ENCODE results near the gene GAGE12E. TPM values are rescaled to one million over a fixed set of nuclear protein-coding genes. Genes with fewer than 3 reads are reported as not detected.
"Not testable (repeated sequence)": the region's sequence is repeated elsewhere in the genome, so short reads cannot be mapped to it uniquely, and the experiment has no call there.

GAGE12E gene
- total RNA-seq = not detected

GRCh38 chrX:49550989-49551388 is at the start of gene GAGE12E:
TSS of gene GAGE12E (plus strand) at chrX:49551289. CDS start at chrX:49552444, 1,155 bp downstream.
- POLR2A ChIA-PET, CTCF ChIA-PET: not testable (repeated sequence)

GRCh38 chrX:49531877-49532276 is 19.2 kb upstream of the GAGE12E start, which contains the start of gene GAGE12C:
TSS of gene GAGE12C (plus strand) at chrX:49532177. CDS start at chrX:49533332, 1,155 bp downstream.
- POLR2A ChIA-PET = not testable (repeated sequence)

GRCh38 chrX:49541433-49541832 is 9.7 kb upstream of the GAGE12E start, which contains the start of gene GAGE12D:
TSS of gene GAGE12D (plus strand) at chrX:49541733. CDS start at chrX:49542888, 1,155 bp downstream.
- POLR2A ChIA-PET, CTCF ChIA-PET: not testable (repeated sequence)

More at GRCh38 chrX:49531877-49532276, 19.2 kb upstream of the GAGE12E start, which contains the start of gene GAGE12C:
- CTCF ChIA-PET = not testable (repeated sequence)

- CTCF ChIA-PET, POLR2A ChIA-PET: not testable (repeated sequence)
These were observed 9.5 kb downstream of the GAGE12E start, which contains the start of gene GAGE12F for GRCh38 chrX:49560542-49560941. TSS of gene GAGE12F (plus strand) at chrX:49560842. CDS start at chrX:49561997, 1,155 bp downstream.

- POLR2A ChIA-PET, CTCF ChIA-PET: not testable (repeated sequence)
These were observed 17.6 kb downstream of the GAGE12E start for GRCh38 chrX:49568728-49569127.

- POLR2A ChIA-PET, CTCF ChIA-PET: not testable (repeated sequence)
These were observed 18.1 kb downstream of the GAGE12E start for GRCh38 chrX:49569152-49569551.

GRCh38 chrX:49570100-49570499 is 19.0 kb downstream of the GAGE12E start, which contains the start of gene GAGE12G:
TSS of gene GAGE12G (plus strand) at chrX:49570400. CDS start at chrX:49571555, 1,155 bp downstream.
- POLR2A ChIA-PET, CTCF ChIA-PET: not testable (repeated sequence)

- POLR2A ChIA-PET, CTCF ChIA-PET: not testable (repeated sequence)
These were observed 28.6 kb downstream of the GAGE12E start, which contains the start of gene GAGE12H for GRCh38 chrX:49579649-49580048. TSS of gene GAGE12H (plus strand) at chrX:49579949. CDS start at chrX:49581104, 1,155 bp downstream.

- POLR2A ChIA-PET, CTCF ChIA-PET: not testable (repeated sequence)
These were observed 38.1 kb downstream of the GAGE12E start, which contains the start of gene GAGE2A for GRCh38 chrX:49589196-49589595. TSS of gene GAGE2A (plus strand) at chrX:49589496. CDS start at chrX:49590651, 1,155 bp downstream.

GRCh38 chrX:49589769-49590478 is 38.8 kb downstream of the GAGE12E start:
- CTCF ChIA-PET, POLR2A ChIA-PET: not testable (repeated sequence)

- CTCF ChIA-PET, POLR2A ChIA-PET: not testable (repeated sequence)
These were observed 39.4 kb downstream of the GAGE12E start for GRCh38 chrX:49590488-49590887.

GRCh38 chrX:49598720-49599119 is 47.6 kb downstream of the GAGE12E start, which contains the start of gene GAGE1:
TSS of gene GAGE1 (plus strand) at chrX:49599020. CDS start at chrX:49600175, 1,155 bp downstream.
- POLR2A ChIA-PET, CTCF ChIA-PET: not testable (repeated sequence)

Other genes starting within 250 kb of the GAGE12E start
- not detected for gene GAGE10, start 247.6 kb upstream of the GAGE12E start, total RNA-seq
- not detected for gene GAGE12J, start 229.3 kb upstream of the GAGE12E start, total RNA-seq
- gene GAGE13, start 219.7 kb upstream of the GAGE12E start, total RNA-seq = not detected
- not detected for gene GAGE12C, start 19.1 kb upstream of the GAGE12E start, total RNA-seq
- gene GAGE12D, start 9.6 kb upstream of the GAGE12E start, total RNA-seq = not detected
- gene GAGE12F, start 9.6 kb downstream of the GAGE12E start, total RNA-seq = not detected
- gene GAGE12G, start 19.1 kb downstream of the GAGE12E start, total RNA-seq = not detected
- not detected for gene GAGE12H, start 28.7 kb downstream of the GAGE12E start, total RNA-seq
- not detected for gene GAGE2A, start 38.2 kb downstream of the GAGE12E start, total RNA-seq
- gene GAGE1, start 47.7 kb downstream of the GAGE12E start, total RNA-seq = not detected
- not detected for gene PAGE1, start 144.7 kb downstream of the GAGE12E start, total RNA-seq

All from activated CD8-positive, alpha-beta memory T cell treated with anti-CD3 and anti-CD28 coated beads for 36 hours (primary cell).